NCI-H146 treated with DMSO at 0.1 percent for 48 hours (cell line): Measurements from ENCODE around the gene HMHB1.

Experiments used
- DNase-seq: peaks from one replicate; lab custom pipeline; 2025; ENCODE audit not compliant: unreplicated experiment; lab: John Stamatoyannopoulos, UW

Gene HMHB1

GRCh38 chr5:143865426-143866025, 53.6 kb downstream of the HMHB1 start:
- no peak for DNase-seq
